IPS-18a (cell line): ENCODE results near the gene UXT.
"Not testable (repeated sequence)": the region's sequence is repeated elsewhere in the genome, so short reads cannot be mapped to it uniquely, and the experiment has no call there.

Source experiments
- H3K27ac ChIP-seq: one replicate; pipeline ENCODE4 v1.5.1; 2013; ENCODE audit warnings: low read length
- H3K27me3 ChIP-seq: one replicate; pipeline ENCODE4 v1.6.1; 2013; ENCODE audit warnings: mild to moderate bottlenecking, low read length; ENCODE audit not compliant: control insufficient read depth, insufficient read depth
- H3K36me3 ChIP-seq: one replicate; pipeline ENCODE4 v1.6.1; 2013; ENCODE audit warnings: low read depth, low read length; ENCODE audit not compliant: control insufficient read depth
- H3K4me1 ChIP-seq: one replicate; pipeline ENCODE4 v1.6.1; 2013; ENCODE audit warnings: low read depth, low read length; ENCODE audit not compliant: control insufficient read depth
- H3K4me3 ChIP-seq: one replicate; pipeline ENCODE4 v1.5.1; 2013; ENCODE audit warnings: low read length
- H3K9ac ChIP-seq: one replicate; pipeline ENCODE4 v1.6.1; 2013; ENCODE audit warnings: mild to moderate bottlenecking, low read length, moderate library complexity
- H3K9me3 ChIP-seq: one replicate; pipeline ENCODE4 v1.6.1; 2013; ENCODE audit warnings: low read depth, low read length; ENCODE audit not compliant: control insufficient read depth

Gene UXT, protein sequence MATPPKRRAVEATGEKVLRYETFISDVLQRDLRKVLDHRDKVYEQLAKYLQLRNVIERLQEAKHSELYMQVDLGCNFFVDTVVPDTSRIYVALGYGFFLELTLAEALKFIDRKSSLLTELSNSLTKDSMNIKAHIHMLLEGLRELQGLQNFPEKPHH

DNA sequence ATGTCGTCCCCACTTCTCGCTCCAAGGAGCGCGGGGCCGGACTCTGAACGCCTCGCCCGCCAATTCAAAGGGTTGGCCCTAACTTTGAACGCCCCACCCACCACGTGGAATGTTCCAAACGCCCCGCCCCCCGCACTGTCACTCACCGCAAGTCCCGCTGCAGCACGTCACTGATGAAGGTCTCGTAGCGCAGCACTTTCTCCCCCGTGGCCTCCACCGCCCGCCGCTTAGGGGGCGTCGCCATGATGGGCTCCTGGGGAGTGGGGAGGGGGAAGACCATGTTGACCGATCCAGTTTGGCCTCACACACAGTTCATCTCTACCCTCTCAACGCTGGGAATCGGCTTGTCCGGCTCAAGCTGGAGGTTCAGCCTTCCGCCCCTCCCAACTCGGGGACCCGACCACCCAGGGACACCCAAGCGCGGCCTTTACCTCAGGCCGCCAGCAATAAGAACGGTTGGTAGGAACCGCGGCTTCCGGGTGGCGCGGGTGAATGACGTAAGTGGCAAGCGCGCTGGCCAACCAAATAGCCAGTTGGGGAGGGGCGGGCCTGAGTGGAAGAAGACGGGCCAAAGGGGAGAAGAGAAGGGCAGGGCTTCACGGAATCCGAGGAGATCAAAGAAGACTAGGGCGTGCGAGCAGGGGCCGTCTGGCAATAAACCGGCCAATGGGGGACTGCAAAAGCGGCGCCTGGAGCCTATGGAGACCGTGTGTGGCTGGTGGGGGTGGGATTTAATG lies at the start of gene UXT:
UXT (minus strand) TSS at position 497 of the 737 bp plus-strand sequence; CDS start at position 244, 253 bp downstream.
- Histone ChIP-seq H3K4me1 (no peaks in the 10 kb centered on the region), H3K27me3 (peaks cover 10% of the 10 kb centered on the region), H3K27ac (peak within 1 kb of the TSS; percentile 94), H3K9me3 (peaks cover 11% of the 10 kb centered on the region), H3K9ac (peak within 1 kb of the TSS; percentile 81), H3K36me3 (peaks cover 13% of the 10 kb centered on the region), H3K4me3 (peak within 1 kb of the TSS; percentile 83)

DNA sequence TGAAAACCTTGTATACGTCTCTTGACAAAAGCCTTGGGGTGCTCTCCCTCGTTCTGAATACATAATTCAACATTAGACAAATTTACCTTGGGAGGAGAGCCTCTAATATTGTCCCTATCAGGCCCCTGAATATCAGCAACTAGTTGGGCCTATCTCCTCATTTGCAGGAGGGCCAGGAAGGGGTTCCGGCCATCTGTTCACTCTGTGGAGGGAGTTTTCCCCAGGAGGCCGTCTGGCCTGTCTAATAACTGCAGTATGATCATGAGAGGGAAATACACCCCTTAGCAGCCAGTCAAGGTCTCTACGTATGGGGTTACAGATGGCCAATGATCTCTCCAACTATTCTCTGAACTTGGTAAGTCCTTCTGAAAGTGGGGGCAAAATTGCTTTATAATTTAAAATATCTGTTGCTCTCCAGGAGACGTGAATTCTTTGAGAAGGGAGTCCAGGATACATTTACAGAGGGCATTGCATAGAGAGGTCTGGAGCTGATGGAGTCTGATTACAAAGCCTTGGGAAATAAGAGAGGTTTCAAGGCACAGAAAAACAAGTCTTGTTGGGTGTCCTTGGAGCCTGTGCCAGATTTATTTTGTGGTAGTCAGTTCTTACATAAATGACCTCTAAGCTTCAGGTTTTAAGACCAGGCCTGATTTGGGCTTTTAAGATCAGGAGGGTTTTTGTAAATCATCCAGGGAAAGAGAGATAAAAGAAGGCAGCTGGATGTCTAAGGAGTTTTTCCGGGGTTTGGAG lies 48.2 kb upstream of the UXT start:
- peaks cover 22% of the 10 kb centered on the region for H3K9me3 ChIP-seq
- no peak overlapping the region for H3K27ac ChIP-seq
- H3K4me1 ChIP-seq, result no peaks in the 10 kb centered on the region
- H3K36me3 ChIP-seq, result no peaks in the 10 kb centered on the region
- H3K9ac ChIP-seq, result no peak overlapping the region
- no peak overlapping the region for H3K4me3 ChIP-seq
- H3K27me3 ChIP-seq, result no peaks in the 10 kb centered on the region

DNA sequence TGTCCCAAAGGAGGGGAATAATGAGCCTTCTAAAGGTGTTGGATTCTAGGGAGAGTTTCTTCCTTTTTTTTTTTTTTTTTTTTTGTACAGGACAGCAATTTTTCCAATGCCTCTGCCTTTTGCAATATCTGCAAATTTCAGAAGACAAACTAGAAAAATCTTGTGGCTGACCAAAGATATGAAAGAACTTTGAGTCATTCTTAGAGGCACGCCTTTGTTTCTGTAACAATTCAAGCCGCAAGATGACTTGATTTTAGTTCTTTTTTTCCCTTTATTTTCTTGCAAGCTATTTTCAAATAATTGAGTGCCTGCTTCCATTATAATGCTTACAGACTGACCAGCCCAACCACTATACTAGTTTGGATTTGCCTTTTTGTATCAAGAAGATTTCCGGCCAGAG lies 47.6 kb upstream of the UXT start:
- Histone ChIP-seq H3K4me1 (no peaks in the 10 kb centered on the region), H3K27ac (no peak overlapping the region), H3K27me3 (no peaks in the 10 kb centered on the region), H3K9ac (no peak overlapping the region), H3K4me3 (no peak overlapping the region), H3K9me3 (peaks cover 22% of the 10 kb centered on the region), H3K36me3 (no peaks in the 10 kb centered on the region)

DNA sequence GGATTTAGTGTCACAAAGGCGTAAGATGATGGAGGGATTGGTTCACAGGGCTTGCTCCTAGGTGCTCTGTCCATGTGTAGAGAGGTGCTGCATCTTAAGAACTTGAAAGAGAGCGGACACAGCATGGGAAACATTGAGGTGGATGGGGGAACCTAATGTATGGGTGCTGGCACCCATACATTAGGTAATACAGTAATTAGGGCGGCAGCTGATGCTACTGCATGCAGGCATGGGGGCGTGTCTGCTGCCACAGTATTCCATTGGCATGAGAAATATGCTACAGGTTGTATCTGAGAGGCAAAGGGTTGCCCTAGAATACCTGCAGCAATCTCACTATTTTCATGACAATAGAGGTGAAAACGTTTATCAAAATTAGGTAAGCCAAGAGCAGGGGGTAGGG lies 45.8 kb upstream of the UXT start:
- Histone ChIP-seq H3K4me1 (no peaks in the 10 kb centered on the region), H3K27me3 (no peaks in the 10 kb centered on the region), H3K27ac (no peak overlapping the region), H3K9ac (no peak overlapping the region), H3K9me3 (peaks cover 16% of the 10 kb centered on the region), H3K36me3 (no peaks in the 10 kb centered on the region), H3K4me3 (no peak overlapping the region)

DNA sequence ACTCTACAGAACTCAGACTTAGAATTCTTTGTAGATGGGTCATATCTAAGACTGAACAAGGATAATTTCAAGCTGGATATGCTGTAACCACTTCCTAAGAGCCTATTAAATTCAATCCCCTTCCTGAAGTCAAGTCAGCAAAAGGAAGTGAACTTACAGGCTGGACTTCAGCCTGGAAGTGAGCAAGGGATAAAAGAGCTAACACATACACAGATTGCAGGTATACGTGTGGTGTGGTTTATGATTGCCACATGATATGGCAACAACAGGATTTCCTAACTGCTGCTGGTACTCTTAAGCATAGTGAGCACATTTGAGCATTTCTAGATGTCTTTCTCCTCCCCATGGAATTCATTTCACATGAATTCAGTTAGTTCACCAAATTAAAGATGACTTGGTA lies 38.2 kb upstream of the UXT start:
- no peaks in the 10 kb centered on the region for H3K36me3 ChIP-seq
- H3K4me1 ChIP-seq, result no peaks in the 10 kb centered on the region
- peaks cover 17% of the 10 kb centered on the region for H3K9me3 ChIP-seq
- H3K9ac ChIP-seq, result no peak overlapping the region
- no peak overlapping the region for H3K4me3 ChIP-seq
- no peak overlapping the region for H3K27ac ChIP-seq
- H3K27me3 ChIP-seq, result no peaks in the 10 kb centered on the region

DNA sequence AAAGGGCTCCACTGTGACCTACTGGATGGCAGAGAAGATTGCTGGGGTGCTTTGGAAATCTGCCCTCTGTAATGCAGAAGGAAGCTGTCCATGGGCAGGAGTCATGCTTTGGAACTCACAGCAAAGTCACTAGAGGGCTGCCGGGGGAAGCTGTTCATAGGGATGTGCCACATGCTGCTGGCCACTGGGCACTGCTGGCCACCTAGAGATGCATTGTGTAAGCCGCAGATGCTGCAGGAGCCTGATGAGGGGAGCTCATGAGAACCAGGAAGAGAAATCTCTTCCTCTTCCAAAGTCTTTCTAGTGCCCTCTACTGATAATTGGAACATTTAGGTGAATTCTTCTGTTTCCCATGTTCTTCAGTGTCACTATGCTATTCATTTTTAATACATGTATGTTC lies 31.2 kb upstream of the UXT start:
- no peak overlapping the region for H3K27ac ChIP-seq
- no peaks in the 10 kb centered on the region for H3K36me3 ChIP-seq
- no peaks in the 10 kb centered on the region for H3K27me3 ChIP-seq
- H3K9ac ChIP-seq, result no peak overlapping the region
- no peaks in the 10 kb centered on the region for H3K4me1 ChIP-seq
- H3K9me3 ChIP-seq, result peaks cover 11% of the 10 kb centered on the region
- H3K4me3 ChIP-seq, result no peak overlapping the region

DNA sequence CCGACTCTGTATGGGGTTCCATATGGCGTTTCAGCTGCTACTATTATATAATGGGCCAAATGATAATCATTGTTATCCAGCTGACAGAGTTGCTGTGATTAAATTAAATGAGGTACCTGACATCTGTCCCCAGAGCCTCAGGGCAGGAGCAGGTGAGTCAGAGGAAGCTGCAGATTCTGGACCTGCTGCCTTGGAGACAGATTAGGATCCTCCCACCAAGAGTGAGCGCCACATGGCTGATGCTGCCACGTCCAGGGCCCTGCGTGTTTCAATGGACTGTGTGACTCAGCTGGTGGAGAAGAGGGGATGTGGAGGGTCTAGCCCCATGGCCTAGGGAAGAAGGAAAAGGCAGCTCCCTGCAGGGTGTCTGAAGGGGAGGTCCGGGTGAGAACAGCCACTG lies 28.3 kb upstream of the UXT start:
- Histone ChIP-seq H3K27ac (no peak overlapping the region), H3K27me3 (no peaks in the 10 kb centered on the region), H3K9ac (no peak overlapping the region), H3K4me3 (no peak overlapping the region), H3K9me3 (peaks cover 16% of the 10 kb centered on the region), H3K4me1 (no peaks in the 10 kb centered on the region), H3K36me3 (no peaks in the 10 kb centered on the region)

DNA sequence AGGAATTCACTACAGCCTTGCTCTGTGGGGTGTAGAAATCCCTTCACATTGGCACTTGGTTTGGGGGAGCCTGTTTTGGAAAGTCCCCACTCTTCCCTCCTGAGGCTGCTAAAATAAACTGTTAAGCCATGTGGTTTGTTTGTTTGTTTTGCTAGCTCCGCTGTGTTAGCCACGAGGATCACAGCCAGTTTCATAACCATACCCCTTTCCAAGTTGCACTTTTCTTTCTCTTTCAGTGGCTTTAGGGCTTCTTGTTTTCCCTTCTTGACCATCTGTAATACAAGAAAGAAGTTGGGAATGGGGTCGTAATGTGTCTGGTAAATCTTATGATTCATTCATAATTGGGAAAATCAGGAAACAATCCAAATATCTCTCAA lies 24.8 kb upstream of the UXT start:
- Histone ChIP-seq H3K27ac (no peak overlapping the region), H3K36me3 (no peaks in the 10 kb centered on the region), H3K4me1 (no peaks in the 10 kb centered on the region), H3K27me3 (no peaks in the 10 kb centered on the region), H3K9ac (no peak overlapping the region), H3K4me3 (no peak overlapping the region), H3K9me3 (peaks cover 16% of the 10 kb centered on the region)

DNA sequence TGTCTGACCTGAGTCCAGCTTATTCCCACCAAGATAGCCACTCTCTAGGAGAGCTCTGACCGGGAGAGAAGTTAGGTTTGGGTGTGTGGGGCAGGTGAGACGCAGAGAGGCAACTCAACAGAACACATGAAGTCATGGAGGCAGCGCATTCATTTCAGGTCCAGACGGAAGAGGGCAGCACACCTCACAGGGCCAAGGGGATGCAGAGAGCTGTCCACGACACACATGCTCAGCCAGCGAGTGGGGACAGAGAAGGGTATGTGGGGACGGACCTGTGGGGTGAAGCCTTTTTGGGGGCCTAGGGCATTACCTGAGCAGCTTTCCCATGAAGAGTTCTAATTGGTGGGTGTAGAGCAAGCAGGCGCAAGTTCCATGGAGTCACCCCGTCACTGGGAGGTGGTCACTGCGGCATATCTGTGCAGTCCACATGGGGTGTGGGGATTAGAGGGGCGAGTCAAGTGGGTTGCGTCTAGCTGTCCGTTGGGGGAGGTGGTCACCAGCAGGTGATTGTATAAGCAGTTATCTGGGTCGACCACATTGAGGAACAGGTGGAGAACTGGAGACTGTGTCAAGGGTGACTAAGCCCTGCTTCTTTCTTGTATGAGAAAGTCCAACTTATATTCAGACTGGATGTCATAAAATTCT lies 24.3 kb upstream of the UXT start:
- peaks cover 20% of the 10 kb centered on the region for H3K9me3 ChIP-seq
- H3K9ac ChIP-seq, result no peak overlapping the region
- H3K27ac ChIP-seq, result no peak overlapping the region
- H3K4me1 ChIP-seq, result no peaks in the 10 kb centered on the region
- no peaks in the 10 kb centered on the region for H3K36me3 ChIP-seq
- no peak overlapping the region for H3K4me3 ChIP-seq
- no peaks in the 10 kb centered on the region for H3K27me3 ChIP-seq

DNA sequence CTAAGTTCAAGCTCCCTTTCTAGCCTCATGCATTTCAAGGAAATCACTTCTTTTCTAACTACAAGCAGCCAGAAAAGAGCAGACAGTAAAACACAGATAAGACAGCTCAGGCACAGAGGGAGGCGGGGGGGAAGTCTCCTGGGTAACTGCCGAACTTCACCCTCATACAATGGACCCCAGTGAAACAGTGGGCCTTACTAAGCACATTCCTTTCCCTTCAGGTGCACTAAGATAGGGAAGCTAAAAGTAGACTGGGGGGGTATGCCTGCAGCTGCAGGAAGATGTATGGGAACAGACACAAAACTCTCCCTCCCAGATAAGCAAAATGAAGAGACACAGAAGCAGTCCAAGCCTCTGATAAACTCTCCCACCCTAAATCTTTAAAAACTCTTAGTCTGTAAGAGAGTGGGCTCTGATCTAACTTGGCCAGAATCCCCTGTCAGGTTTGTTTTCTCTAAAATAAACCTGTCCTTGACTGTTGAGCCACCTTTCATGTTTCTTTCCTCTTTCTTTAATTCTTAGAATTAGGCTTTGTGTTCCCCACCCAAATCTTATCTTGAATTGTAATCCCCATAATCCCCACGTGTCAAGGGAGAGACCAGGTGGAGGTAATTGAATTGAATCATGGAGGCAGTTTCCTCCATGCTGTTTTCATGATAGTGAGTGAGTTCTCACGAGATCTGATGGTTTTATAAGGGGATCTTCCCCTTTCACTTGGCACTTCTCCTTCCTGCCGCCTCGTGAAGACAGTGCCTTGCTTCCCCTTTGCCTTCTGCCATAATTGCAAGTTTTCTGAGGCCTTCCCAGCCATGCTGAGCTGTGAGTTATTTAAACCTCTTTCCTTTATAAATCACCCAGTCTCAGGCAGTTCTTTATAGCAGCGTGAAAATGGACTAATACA lies 17.2 kb upstream of the UXT start:
- H3K9ac ChIP-seq, H3K4me1 ChIP-seq, H3K36me3 ChIP-seq, H3K27me3 ChIP-seq, H3K4me3 ChIP-seq, H3K27ac ChIP-seq: not testable (repeated sequence)
- peaks cover 15% of the 10 kb centered on the region for H3K9me3 ChIP-seq

DNA sequence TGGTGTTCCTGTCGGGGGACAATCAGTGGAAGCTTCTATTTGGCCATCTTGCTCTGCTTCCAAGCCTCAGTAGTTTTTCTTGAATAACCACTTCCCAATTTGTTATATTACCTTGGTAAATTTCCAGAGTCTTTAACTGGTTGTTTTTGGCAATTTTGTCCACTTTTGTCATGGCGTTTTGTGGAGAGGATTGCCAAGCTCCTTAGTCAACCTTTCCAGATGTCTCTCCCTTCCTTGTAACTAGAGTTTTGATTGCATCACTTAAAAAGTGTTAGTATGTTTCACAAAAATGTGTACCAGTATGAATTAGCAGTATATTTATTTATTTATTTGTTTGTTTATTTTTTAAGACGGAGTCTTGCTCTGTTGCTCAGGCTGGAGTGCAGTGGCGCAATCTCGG lies 15.8 kb upstream of the UXT start:
- H3K27me3 ChIP-seq, result no peaks in the 10 kb centered on the region
- peaks cover 19% of the 10 kb centered on the region for H3K9me3 ChIP-seq
- H3K4me1 ChIP-seq, result no peaks in the 10 kb centered on the region
- H3K4me3 ChIP-seq, result no peak overlapping the region
- no peak overlapping the region for H3K27ac ChIP-seq
- no peaks in the 10 kb centered on the region for H3K36me3 ChIP-seq
- no peak overlapping the region for H3K9ac ChIP-seq
